22Rv1 (cell line): ENCODE results near the gene TRPC5OS.

ENCODE experiments used
- H3K27ac ChIP-seq: fragments of 450-650 bp; 2 replicates; pipeline ENCODE4 v1.5.1; 2017
- CTCF ChIP-seq: fragments of 450-650 bp; IDR thresholded peaks from 2 replicates; pipeline ENCODE4 v1.5.1; 2017; ENCODE audit warnings: mild to moderate bottlenecking
- ZFX ChIP-seq: fragments of 450-650 bp; IDR thresholded peaks from 2 replicates; pipeline ENCODE4 v1.6.1; 2017; ENCODE audit warnings: antibody characterized with exemption, borderline replicate concordance

TRPC5OS gene

DNA sequence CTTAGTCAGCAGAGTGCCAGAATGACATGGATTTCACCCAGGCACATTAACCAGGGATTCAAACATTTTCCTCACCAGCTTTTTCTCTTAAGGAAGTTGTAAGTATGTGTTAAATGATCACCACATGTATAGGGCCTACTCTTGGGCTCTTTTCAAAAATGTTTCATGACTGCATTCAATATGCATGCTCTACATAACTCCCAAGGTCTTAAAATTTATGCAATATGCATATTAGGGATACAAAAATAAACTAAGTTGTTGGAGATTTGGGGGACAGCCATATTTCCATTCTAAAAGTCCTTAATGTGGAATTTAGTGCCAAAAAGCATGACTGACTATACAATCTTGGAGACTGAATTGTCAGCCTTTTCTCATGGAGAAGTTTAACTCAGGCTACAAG is 25.0 kb upstream of the TRPC5OS start:
- no peak for TF ChIP-seq CTCF
- TF ChIP-seq ZFX = no peak
- no peak overlapping the region for H3K27ac ChIP-seq

DNA sequence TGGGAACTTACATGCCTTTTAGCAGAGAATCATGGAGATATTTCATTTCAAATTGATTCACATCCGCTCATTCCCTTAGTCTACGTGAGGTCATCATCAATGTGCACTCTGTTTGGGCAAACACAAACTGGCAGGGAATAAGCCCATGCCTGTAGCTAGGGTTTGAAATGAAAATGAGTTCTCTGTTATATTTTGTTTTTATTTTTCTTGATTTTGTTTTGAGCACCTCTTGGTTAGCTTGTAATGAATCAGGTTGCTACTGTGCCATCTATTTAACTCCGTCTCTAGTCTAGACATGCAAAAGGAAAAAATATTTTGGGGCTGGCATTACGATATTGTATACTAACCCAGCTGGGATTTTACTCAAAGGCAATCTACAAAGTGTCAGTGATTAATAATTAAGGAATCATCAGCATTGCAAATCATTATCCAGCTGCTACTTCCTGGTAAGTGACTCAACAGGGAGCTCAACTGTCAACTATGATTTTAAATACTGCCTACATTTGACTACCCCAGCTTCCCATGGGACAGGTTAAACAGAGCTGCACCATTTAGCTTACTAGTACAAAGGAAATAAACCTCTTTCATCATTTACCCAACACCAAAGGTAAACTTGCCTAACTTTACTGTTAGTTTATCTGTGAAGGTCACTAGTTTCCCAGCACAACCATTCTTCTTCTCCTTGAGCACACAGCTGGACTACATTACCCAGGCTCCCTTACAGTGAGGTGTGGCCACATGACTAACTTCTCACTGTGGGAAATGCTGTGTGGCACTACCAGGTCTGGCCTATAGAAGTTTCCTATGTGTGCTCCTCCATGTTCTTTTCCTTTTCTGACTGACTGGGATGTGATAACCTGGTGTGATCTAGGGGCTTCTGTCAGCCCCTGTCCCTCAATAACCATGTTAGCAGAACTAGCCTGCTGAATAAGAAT is 21.2 kb upstream of the TRPC5OS start:
- TF ChIP-seq CTCF = no peak
- no peak for TF ChIP-seq ZFX
- H3K27ac ChIP-seq = no peak overlapping the region

- no peak for TF ChIP-seq CTCF
- no peak for TF ChIP-seq ZFX
- no peak overlapping the region for H3K27ac ChIP-seq
Measured at GRCh38 chrX:111857534-111858060, 18.4 kb upstream of the TRPC5OS start.

DNA sequence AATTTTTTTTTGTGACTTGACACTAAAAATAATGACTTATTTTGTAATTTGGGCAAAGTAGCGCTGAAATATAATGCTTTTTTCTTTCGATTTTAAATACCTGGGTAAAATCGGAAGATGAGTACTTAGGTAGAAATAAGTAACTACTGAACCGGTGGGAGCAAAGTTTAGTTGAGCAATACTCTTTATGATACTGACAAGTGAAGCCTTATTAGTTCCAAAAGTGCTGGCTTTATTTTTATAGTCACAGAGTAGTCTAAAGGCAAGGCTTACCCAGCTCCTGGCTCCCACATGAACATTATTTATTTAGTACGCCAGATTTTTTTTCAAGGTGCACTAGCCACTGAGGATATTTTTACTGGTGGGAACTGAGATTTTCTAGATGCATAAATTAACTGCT is 14.4 kb upstream of the TRPC5OS start:
- H3K27ac ChIP-seq = no peak overlapping the region
- no peak for TF ChIP-seq ZFX
- no peak for TF ChIP-seq CTCF

DNA sequence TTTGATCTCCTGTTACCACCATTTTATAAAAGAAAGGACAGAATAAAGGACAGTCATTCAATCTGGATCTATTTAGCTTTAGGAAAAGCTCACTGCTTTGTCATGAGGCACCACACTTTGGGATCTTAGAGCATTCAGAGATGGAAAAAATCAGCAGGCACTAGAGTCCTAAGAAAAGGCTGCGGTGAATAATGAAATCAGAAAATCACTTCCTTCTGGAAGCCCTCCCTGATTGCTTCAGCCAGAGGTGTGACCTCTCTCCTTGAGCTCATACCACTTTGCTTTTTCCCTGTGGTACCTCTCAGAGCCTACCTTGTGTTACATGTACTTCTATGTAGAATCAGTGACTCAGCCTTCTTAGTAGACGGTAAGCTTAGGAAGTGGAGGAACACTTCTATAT is 8.7 kb upstream of the TRPC5OS start:
- TF ChIP-seq ZFX (no peak), CTCF (no peak)
- no peak overlapping the region for H3K27ac ChIP-seq

GRCh38 chrX:111868726-111869638 is 7.0 kb upstream of the TRPC5OS start:
- TF ChIP-seq CTCF = no peak
- no peak for TF ChIP-seq ZFX
- no peak overlapping the region for H3K27ac ChIP-seq
